B cell (primary cell): ENCODE data around the gene TMEM225. TPM values are rescaled to one million over a fixed set of nuclear protein-coding genes. Genes with fewer than 3 reads are reported as not detected.

ENCODE experiments used
- ATAC-seq: fragments of 200-7000 bp; cut with Tn5 transposase; one replicate; pipeline ENCODE4 v1.10.0; 2021; ENCODE audit warnings: low read depth, mild to moderate bottlenecking, moderate number of reproducible peaks, moderate library complexity
- CTCF ChIA-PET: fragments of 350-600 bp; sonication (Branson Sonifier 250); formaldehyde crosslinking; loops from one replicate; lab custom pipeline; 2021; ENCODE audit warnings: antibody characterized with exemption, inconsistent platforms; lab: Charles Lee
- POLR2A ChIA-PET: fragments of 350-600 bp; sonication (Branson Sonifier 250); formaldehyde crosslinking; loops from one replicate; lab custom pipeline; 2021; ENCODE audit warnings: antibody characterized with exemption; lab: Charles Lee
- DNase-seq: peaks from one replicate; pipeline ENCODE4 v3.0.0; 2013
- H2AFZ ChIP-seq: 2 replicates; pipeline ENCODE4 v1.6.1; 2012; ENCODE audit warnings: mild to moderate bottlenecking, low read depth, low read length; ENCODE audit not compliant: insufficient read depth, poor library complexity, severe bottlenecking
- H3K27ac ChIP-seq, 2 donors: 1 replicate in 1 of 2; 2 replicates in 1 of 2; pipeline ENCODE4 v1.5.1; 2012 to 2013; ENCODE audit warnings: low read length in 2 of 2, mild to moderate bottlenecking in 2 of 2, moderate library complexity in 1 of 2
- H3K27me3 ChIP-seq, 4 experiments: fragments of 200-600 bp in 1 of 4; sonication (generic) in 1 of 4; replicated peaks in 1 of 4; 1 replicate in 2 of 4; 2 replicates in 2 of 4; pipeline versions ENCODE4 v1.6.1 to v1.7.0; 2013 to 2016; ENCODE audit warnings: low read length in 3 of 4, mild to moderate bottlenecking in 2 of 4, mixed read lengths in 1 of 4, moderate library complexity in 1 of 4; ENCODE audit not compliant: insufficient read depth in 4 of 4, control insufficient read depth in 3 of 4; ENCODE audit errors: control extremely low read depth in 1 of 4
- H3K36me3 ChIP-seq, 2 experiments: replicated peaks in 1 of 2; 1 replicate in 1 of 2; 2 replicates in 1 of 2; pipeline versions ENCODE4 v1.6.1 to v1.7.1; 2013; ENCODE audit warnings: low read length in 1 of 2; ENCODE audit not compliant: insufficient read depth in 2 of 2, control insufficient read depth in 1 of 2; ENCODE audit errors: control extremely low read depth in 1 of 2, extremely low read depth in 1 of 2
- H3K4me1 ChIP-seq, 2 donors: fragments of 200-600 bp in 1 of 2; sonication (generic) in 1 of 2; 1 replicate in 1 of 2; 2 replicates in 1 of 2; pipeline versions ENCODE4 v1.5.1 to v1.6.1; 2013 to 2017; ENCODE audit warnings: low read length in 2 of 2; ENCODE audit not compliant: control insufficient read depth in 2 of 2, insufficient read depth in 2 of 2
- H3K4me2 ChIP-seq: replicated peaks from 2 replicates; pipeline ENCODE3; 2012; ENCODE audit warnings: mild to moderate bottlenecking, low read depth, low read length; ENCODE audit not compliant: poor library complexity, severe bottlenecking
- H3K4me3 ChIP-seq, 5 experiments: fragments of 200-600 bp in 1 of 5; sonication (generic) in 1 of 5; 1 replicate in 3 of 5; 2 replicates in 2 of 5; pipeline versions ENCODE4 v1.5.1 to v1.7.0; 2011 to 2016; ENCODE audit warnings: low read length in 4 of 5, mild to moderate bottlenecking in 4 of 5, low read depth in 2 of 5, control low read depth in 1 of 5, moderate library complexity in 1 of 5; ENCODE audit not compliant: insufficient read depth in 1 of 5; ENCODE audit errors: control extremely low read depth in 1 of 5, extremely low read depth in 1 of 5
- H3K79me2 ChIP-seq: fragments of 200-600 bp; sonication (generic); one replicate; pipeline ENCODE4 v1.6.0; 2016; ENCODE audit warnings: low read length; ENCODE audit not compliant: control insufficient read depth, insufficient read depth
- H3K9ac ChIP-seq: fragments of 200-600 bp; sonication (generic); 2 replicates; pipeline ENCODE4 v1.6.1; 2017; ENCODE audit warnings: mild to moderate bottlenecking, low read length, moderate library complexity
- H3K9me3 ChIP-seq, 3 donors: one replicate each; pipeline versions ENCODE4 v1.6.1 to v1.7.1; 2013; ENCODE audit warnings: low read length in 2 of 3; ENCODE audit not compliant: control insufficient read depth in 2 of 3, insufficient read depth in 1 of 3; ENCODE audit errors: control extremely low read depth in 1 of 3
- H4K20me1 ChIP-seq: 2 replicates; pipeline ENCODE4 v1.6.0; 2012; ENCODE audit warnings: mild to moderate bottlenecking, low read length; ENCODE audit not compliant: insufficient read depth, control insufficient read depth, poor library complexity, severe bottlenecking
- H3K27ac Mint-ChIP-seq: one replicate; pipeline ENCODE4 v1.8.0; 2021; ENCODE audit warnings: mixed read lengths
- H3K27me3 Mint-ChIP-seq: one replicate; pipeline ENCODE4 v1.8.0; 2021; ENCODE audit warnings: mixed read lengths
- H3K4me1 Mint-ChIP-seq: one replicate; pipeline ENCODE4 v1.8.0; 2021; ENCODE audit warnings: mixed read lengths
- H3K4me3 Mint-ChIP-seq: one replicate; pipeline ENCODE4 v1.8.0; 2021; ENCODE audit warnings: mixed read lengths
- H3K9me3 Mint-ChIP-seq: one replicate; pipeline ENCODE4 v1.8.0; 2022; ENCODE audit warnings: mixed read lengths; ENCODE audit not compliant: insufficient read depth
- EZH2 ChIP-seq: IDR thresholded peaks from 2 replicates; pipeline ENCODE4 v1.6.1; 2012; ENCODE audit warnings: borderline replicate concordance, low read depth, mild to moderate bottlenecking, moderate library complexity, low read length; ENCODE audit not compliant: insufficient read depth, poor library complexity, severe bottlenecking
- WGBS: methylation state at CpG from one replicate; pipeline ENCODE4 v1.1.5; 2013; ENCODE audit warnings: missing lambda C conversion rate; ENCODE audit not compliant: insufficient coverage; 5-methylcytosine and 5-hydroxymethylcytosine counted together
- intact Hi-C: fragments of 100-400 bp; cut with micrococcal nuclease; formaldehyde crosslinking; loops from one replicate; pipeline ENCODE4 v1.10.0; 2022
- polyA plus RNA-seq: library from polyadenylated mRNA; depleted of rRNA; stranded (reverse); fragments of >200 nt; gene quantifications from 2 replicates; pipeline ENCODE4 v1.2.3, GENCODE V29; 2012
- total RNA-seq, 2 donors: library from RNA; stranded (reverse); fragments of 120-200 nt in 1 of 2; gene quantifications; 1 replicate in 1 of 2; 2 replicates in 1 of 2; pipeline versions ENCODE4 v1.2.3 to v1.2.4, GENCODE V29; 2013 to 2022
- TF ChIP-seq, protein P1 (sequence below): fragments of 200-600 bp; IDR thresholded peaks from one replicate; pipeline ENCODE4 v1.8.0; 2022; ENCODE audit warnings: antibody characterized with exemption, mild to moderate bottlenecking

The TMEM225 gene
- total and polyA plus RNA-seq, 2 donors (not counting 1 experiment from before 2014, with no cell fraction given) = not detected

DNA sequence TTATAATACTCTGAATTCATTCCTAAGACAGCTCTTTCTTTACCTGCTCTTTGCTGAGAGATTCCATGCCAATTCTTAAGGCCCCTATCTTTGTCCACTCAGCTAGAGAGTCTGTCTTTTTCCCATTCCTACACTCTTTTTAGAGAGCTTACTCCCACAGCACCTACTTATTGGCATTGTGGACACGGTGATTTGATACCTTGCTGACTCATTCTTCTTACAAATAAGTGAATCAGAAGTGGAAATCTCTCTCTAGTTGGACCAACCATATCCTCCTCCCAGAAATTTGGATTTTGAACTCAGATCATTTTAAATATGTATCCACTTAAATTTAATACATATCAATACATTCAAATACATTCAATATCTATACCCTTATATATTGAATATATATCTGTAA lies 46.8 kb downstream of the TMEM225 start:
- ATAC-seq (no peak), DNase-seq (no peak)
- Histone ChIP-seq H3K27me3 (no peaks in the 10 kb centered on the region), H3K4me1 (no peaks in the 10 kb centered on the region), H4K20me1 (no peaks in the 10 kb centered on the region), H3K27ac (no peak overlapping the region), H3K36me3 (no peaks in the 10 kb centered on the region), H3K4me2 (no peak overlapping the region), H3K9ac (no peak overlapping the region), H2AFZ (no peak overlapping the region), H3K4me3 (no peak overlapping the region), H3K79me2 (no peaks in the 10 kb centered on the region), H3K9me3 (peaks cover 0 to 2% (median 0%) of the 10 kb centered on the region in 3 donors)
- Mint-ChIP-seq H3K27me3 (peaks cover under 1% of the 10 kb centered on the region), H3K4me3 (no peak overlapping the region), H3K9me3 (peaks cover 3% of the 10 kb centered on the region), H3K27ac (no peak overlapping the region), H3K4me1 (no peaks in the 10 kb centered on the region)
- WGBS = no CpG with 5 or more reads among the region's 1 CpG
- TF ChIP-seq, protein P1, sequence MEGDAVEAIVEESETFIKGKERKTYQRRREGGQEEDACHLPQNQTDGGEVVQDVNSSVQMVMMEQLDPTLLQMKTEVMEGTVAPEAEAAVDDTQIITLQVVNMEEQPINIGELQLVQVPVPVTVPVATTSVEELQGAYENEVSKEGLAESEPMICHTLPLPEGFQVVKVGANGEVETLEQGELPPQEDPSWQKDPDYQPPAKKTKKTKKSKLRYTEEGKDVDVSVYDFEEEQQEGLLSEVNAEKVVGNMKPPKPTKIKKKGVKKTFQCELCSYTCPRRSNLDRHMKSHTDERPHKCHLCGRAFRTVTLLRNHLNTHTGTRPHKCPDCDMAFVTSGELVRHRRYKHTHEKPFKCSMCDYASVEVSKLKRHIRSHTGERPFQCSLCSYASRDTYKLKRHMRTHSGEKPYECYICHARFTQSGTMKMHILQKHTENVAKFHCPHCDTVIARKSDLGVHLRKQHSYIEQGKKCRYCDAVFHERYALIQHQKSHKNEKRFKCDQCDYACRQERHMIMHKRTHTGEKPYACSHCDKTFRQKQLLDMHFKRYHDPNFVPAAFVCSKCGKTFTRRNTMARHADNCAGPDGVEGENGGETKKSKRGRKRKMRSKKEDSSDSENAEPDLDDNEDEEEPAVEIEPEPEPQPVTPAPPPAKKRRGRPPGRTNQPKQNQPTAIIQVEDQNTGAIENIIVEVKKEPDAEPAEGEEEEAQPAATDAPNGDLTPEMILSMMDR = no peak
- TF ChIP-seq EZH2 = no peak
- CTCF ChIA-PET = no interaction called here
- intact Hi-C loops = no loop called here
- POLR2A ChIA-PET = no interaction called here

DNA sequence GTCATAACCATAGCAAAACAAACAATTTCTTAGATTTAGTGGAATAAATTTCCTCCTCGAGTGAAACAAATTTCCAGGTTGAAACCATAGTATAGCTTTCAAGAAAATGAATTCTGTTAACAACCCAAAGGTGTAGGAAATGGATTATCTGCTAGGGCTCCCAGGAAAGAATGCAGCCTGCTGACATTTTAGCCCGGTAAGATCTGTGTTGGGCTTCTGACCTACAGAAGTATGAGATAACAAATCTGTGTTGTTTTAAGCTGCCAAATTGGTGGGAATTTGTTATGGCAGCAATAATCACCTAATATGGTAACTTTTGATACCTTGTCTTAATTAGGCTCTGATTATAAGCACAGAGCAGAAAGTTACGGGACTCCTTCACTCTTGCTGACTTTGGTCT lies 47.3 kb downstream of the TMEM225 start:
- Mint-ChIP-seq H3K4me1 (no peaks in the 10 kb centered on the region), H3K27me3 (no peaks in the 10 kb centered on the region), H3K4me3 (no peak overlapping the region), H3K27ac (no peak overlapping the region), H3K9me3 (peaks cover 3% of the 10 kb centered on the region)
- Histone ChIP-seq H3K4me3 (no peak overlapping the region), H3K27me3 (no peaks in the 10 kb centered on the region), H3K9ac (no peak overlapping the region), H3K4me2 (no peak overlapping the region), H4K20me1 (no peaks in the 10 kb centered on the region), H3K27ac (no peak overlapping the region), H2AFZ (no peak overlapping the region), H3K9me3 (peaks cover 0 to 2% (median 0%) of the 10 kb centered on the region in 3 donors), H3K79me2 (no peaks in the 10 kb centered on the region), H3K36me3 (no peaks in the 10 kb centered on the region), H3K4me1 (no peaks in the 10 kb centered on the region)
- CTCF ChIA-PET = no interaction called here
- TF ChIP-seq, protein P1 = no peak
- no peak for TF ChIP-seq EZH2
- POLR2A ChIA-PET = no interaction called here
- WGBS = 89% methylated on average over 2 of the region's 3 CpGs
- DNase-seq = no peak
- no peak for ATAC-seq
- intact Hi-C loops = no loop called here
